GM23338 (cell line): ENCODE results near the gene SURF4. TPM values are rescaled to one million over a fixed set of nuclear protein-coding genes. Genes with fewer than 3 reads are reported as not detected.

Experiments
- ATAC-seq: fragments of 200-7000 bp; cut with Tn5 transposase; 3 replicates; pipeline ENCODE4 v1.9.1; 2020
- DNase-seq: peaks from one replicate; pipeline ENCODE4 v3.0.0-alpha.2; 2015; ENCODE audit warnings: low spot score
- H2AFZ ChIP-seq: fragments of 200-600 bp; sonication (generic); 2 replicates; pipeline ENCODE4 v1.8.0; 2016; ENCODE audit warnings: antibody characterized with exemption, mild to moderate bottlenecking, moderate library complexity
- H3F3A ChIP-seq: fragments of 200-600 bp; sonication (generic); replicated peaks from 2 replicates; pipeline ENCODE4 v1.8.0; 2017; ENCODE audit warnings: antibody characterized with exemption, mixed run types, low read depth
- H3K27ac ChIP-seq: fragments of 200-600 bp; sonication (generic); 2 replicates; pipeline ENCODE4 v1.6.1; 2016; ENCODE audit warnings: low read depth
- H3K27me3 ChIP-seq: fragments of 200-600 bp; sonication (generic); 2 replicates; pipeline ENCODE4 v1.8.0; 2016; ENCODE audit warnings: mild to moderate bottlenecking, mixed run types, moderate library complexity; ENCODE audit not compliant: insufficient read depth
- H3K36me3 ChIP-seq: fragments of 200-600 bp; sonication (generic); 2 replicates; pipeline ENCODE4 v1.8.0; 2016; ENCODE audit warnings: mild to moderate bottlenecking; ENCODE audit not compliant: insufficient read depth
- H3K4me1 ChIP-seq: fragments of 200-600 bp; sonication (generic); 2 replicates; pipeline ENCODE4 v1.8.0; 2016; ENCODE audit warnings: mild to moderate bottlenecking, moderate library complexity; ENCODE audit not compliant: insufficient read depth
- H3K4me2 ChIP-seq: fragments of 200-600 bp; sonication (generic); 2 replicates; pipeline ENCODE4 v1.7.1; 2017; ENCODE audit warnings: mixed run types
- H3K4me3 ChIP-seq: fragments of 200-600 bp; sonication (generic); 2 replicates; pipeline ENCODE4 v1.6.1; 2016; ENCODE audit warnings: mixed run types
- H3K79me2 ChIP-seq: fragments of 200-600 bp; sonication (generic); replicated peaks from 2 replicates; pipeline ENCODE4 v1.8.0; 2017; ENCODE audit warnings: mild to moderate bottlenecking; ENCODE audit not compliant: insufficient read depth
- H3K9me2 ChIP-seq: fragments of 200-600 bp; sonication (generic); 2 replicates; pipeline ENCODE4 v1.8.0; 2017; ENCODE audit not compliant: insufficient read depth
- H4K20me1 ChIP-seq: fragments of 200-600 bp; sonication (generic); replicated peaks from 2 replicates; pipeline ENCODE4 v1.8.0; 2017; ENCODE audit warnings: mild to moderate bottlenecking; ENCODE audit not compliant: insufficient read depth
- H3K27ac Mint-ChIP-seq: 2 replicates; pipeline ENCODE4 v1.8.0; 2020; ENCODE audit warnings: inconsistent platforms, mild to moderate bottlenecking, moderate library complexity, mixed read lengths
- H3K27me3 Mint-ChIP-seq: 3 replicates; pipeline ENCODE4 v1.8.0; 2022; ENCODE audit warnings: low read depth, mild to moderate bottlenecking, moderate library complexity, mixed read lengths, inconsistent platforms; ENCODE audit not compliant: insufficient read depth, poor library complexity
- H3K36me3 Mint-ChIP-seq: 3 replicates; pipeline ENCODE4 v1.8.0; 2021; ENCODE audit warnings: low read depth, mild to moderate bottlenecking, inconsistent platforms, moderate library complexity, mixed read lengths
- H3K4me1 Mint-ChIP-seq: 3 replicates; pipeline ENCODE4 v1.8.0; 2020; ENCODE audit warnings: mild to moderate bottlenecking, inconsistent platforms, mixed read lengths
- H3K4me3 Mint-ChIP-seq: 3 replicates; pipeline ENCODE4 v1.8.0; 2021; ENCODE audit warnings: moderate library complexity, mild to moderate bottlenecking, inconsistent platforms, mixed read lengths
- H3K9me3 Mint-ChIP-seq: 3 replicates; pipeline ENCODE4 v1.8.0; 2020; ENCODE audit warnings: moderate library complexity, mild to moderate bottlenecking, inconsistent platforms, mixed read lengths
- ETS1 ChIP-seq: IDR thresholded peaks from 2 replicates; pipeline ENCODE4 v1.6.1; 2016; ENCODE audit warnings: antibody characterized with exemption
- EZH2 ChIP-seq: fragments of 200-600 bp; sonication (generic); IDR thresholded peaks from one replicate; pipeline ENCODE4 v1.8.0; 2017; ENCODE audit warnings: antibody characterized with exemption, mild to moderate bottlenecking, low read depth; ENCODE audit not compliant: unreplicated experiment
- JUNB ChIP-seq: IDR thresholded peaks from one replicate; pipeline ENCODE4 v1.6.1; 2016; ENCODE audit warnings: antibody characterized with exemption; ENCODE audit not compliant: unreplicated experiment
- NANOG ChIP-seq: IDR thresholded peaks from 2 replicates; pipeline ENCODE4 v1.6.1; 2016; ENCODE audit warnings: antibody characterized with exemption, borderline replicate concordance
- POLR2AphosphoS5 ChIP-seq: IDR thresholded peaks from 2 replicates; pipeline ENCODE4 v1.6.1; 2016; ENCODE audit warnings: antibody characterized with exemption, low read depth
- REST ChIP-seq: IDR thresholded peaks from one replicate; pipeline ENCODE4 v1.6.1; 2018; ENCODE audit warnings: antibody characterized with exemption; ENCODE audit not compliant: unreplicated experiment
- STAT1 ChIP-seq: IDR thresholded peaks from one replicate; pipeline ENCODE4 v1.6.1; 2016; ENCODE audit warnings: antibody characterized with exemption; ENCODE audit not compliant: unreplicated experiment
- ZNF114 ChIP-seq: fragments of 250-450 bp; sonication (Bioruptor Pico); IDR thresholded peaks from 2 replicates; pipeline ENCODE4 v1.5.0; 2020; ENCODE audit warnings: mild to moderate bottlenecking, moderate library complexity
- ZNF331 ChIP-seq: fragments of 250-450 bp; sonication (Bioruptor Pico); IDR thresholded peaks from 2 replicates; pipeline ENCODE4 v1.5.0; 2020; ENCODE audit warnings: low read depth, mild to moderate bottlenecking, moderate library complexity
- ZNF462 ChIP-seq: fragments of 250-450 bp; sonication (Bioruptor Pico); IDR thresholded peaks from 2 replicates; pipeline ENCODE4 v1.5.0; 2020; ENCODE audit warnings: mild to moderate bottlenecking, moderate library complexity
- polyA plus RNA-seq: library from polyadenylated mRNA; unstranded; fragments of >200 nt; fragmentation: Nextera tagmentation; extraction: Ambion mirVana; gene quantifications from 2 replicates; pipeline ENCODE4 v1.2.1, GENCODE V29; 2016
- total RNA-seq: library from RNA; depleted of rRNA; stranded (reverse); fragments of >200 nt; shearing (Covaris generic); gene quantifications from 2 replicates; pipeline ENCODE4 v1.2.3, GENCODE V29; 2014

Gene SURF4
- total and polyA plus RNA-seq, 2 experiments from 2014 or later, result 66.3 to 242 TPM

- peaks cover 7% of the 10 kb centered on the region for H3K36me3 Mint-ChIP-seq
- Histone ChIP-seq H3K9me2 (no peaks in the 10 kb centered on the region), H3F3A (no peaks in the 10 kb centered on the region), H3K27me3 (no peaks in the 10 kb centered on the region), H3K4me3 (no peak overlapping the region), H3K79me2 (no peaks in the 10 kb centered on the region), H3K4me1 (no peaks in the 10 kb centered on the region), H3K27ac (no peak overlapping the region), H3K4me2 (no peak overlapping the region), H3K36me3 (no peaks in the 10 kb centered on the region), H4K20me1 (no peaks in the 10 kb centered on the region), H2AFZ (no peak overlapping the region)
- no peak overlapping the region; the same call in 2 of the 3 replicates for H3K4me3 Mint-ChIP-seq
- DNase-seq (no peak), ATAC-seq (no peak)
- H3K27me3 Mint-ChIP-seq, result peaks cover 12% of the 10 kb centered on the region
- H3K9me3 Mint-ChIP-seq, result peaks cover 25% of the 10 kb centered on the region
- H3K27ac Mint-ChIP-seq, result no peak overlapping the region
- H3K4me1 Mint-ChIP-seq, result no peaks in the 10 kb centered on the region
- no peak for TF ChIP-seq ZNF331 (CRISPR knock-in tag)
- no peak for TF ChIP-seq POLR2AphosphoS5
- no peak for TF ChIP-seq JUNB
- TF ChIP-seq EZH2, result no peak
- no peak for TF ChIP-seq ETS1
- TF ChIP-seq REST, result no peak
- no peak for TF ChIP-seq ZNF462
- no peak for TF ChIP-seq NANOG
- TF ChIP-seq ZNF114, result no peak
- no peak for TF ChIP-seq STAT1
Observed at GRCh38 chr9:133321411-133321935, 54.4 kb downstream of the SURF4 start.
